Measurements from ENCODE around the gene MORN1. TPM values are rescaled to one million over a fixed set of nuclear protein-coding genes. Genes with fewer than 3 reads are reported as not detected.
A peak's percentile ranks its signal among the peaks of the same experiment; 100 is the strongest.
"Not testable (repeated sequence)": the region's sequence is repeated elsewhere in the genome, so short reads cannot be mapped to it uniquely, and the experiment has no call there.

MORN1 gene
- total and polyA plus RNA-seq, 10 of the 15 experiments (the other 5 are each of a cell fraction or from before 2014, with no cell fraction given), result 0.76 to 7.9 (median 5.5) TPM

- peak; percentile 21; the same call in 1 of the 2 replicates for TF ChIP-seq IRF3 (IDR thresholded peaks at IDR 0.05)
Observed at GRCh38 chr1:2391041-2391930, at the start of gene MORN1, which contains the start of gene RER1 (continued).

GRCh38 chr1:2440346-2440745 is 49.0 kb upstream of the MORN1 start:
- SMC1A ChIA-PET (ENCODE audit: uncharacterized antibody, unreplicated experiment); intact Hi-C loops (cut with micrococcal nuclease; ENCODE audit: unreplicated experiment); FAIRE-seq: not testable (repeated sequence)

GRCh38 chr1:2439369-2439768 is 48.0 kb upstream of the MORN1 start:
- FAIRE-seq, result no peak
- POLR2A ChIA-PET, result no interaction called here
- Histone ChIP-seq H4K20me1 (ENCODE audit: control insufficient read depth, insufficient read depth) (no peaks in the 10 kb centered on the region), H3K4me2 (ENCODE audit: control insufficient read depth, insufficient read depth) (peak overlapping the region; percentile 60), H3K9me3 (replicated peaks; ENCODE audit: control insufficient read depth, insufficient read depth, low read length) (no peaks in the 10 kb centered on the region), H2AFZ (ENCODE audit: control insufficient read depth, low read depth, low read length) (no peak overlapping the region), H3K27ac (ENCODE audit: control insufficient read depth, insufficient read depth) (no peak overlapping the region), H3K4me3 (no peak overlapping the region), H3K36me3 (ENCODE audit: control insufficient read depth in 2 of 2, insufficient read depth in 2 of 2, low read length in 1 of 2) (no peaks in the 10 kb centered on the region), H3K4me1 (ENCODE audit: control insufficient read depth, insufficient read depth, low read length) (peaks cover 11% of the 10 kb centered on the region), H3K9ac (ENCODE audit: control insufficient read depth, insufficient read depth, low read length) (no peak overlapping the region), H3K27me3 (replicated peaks in 1 of 2; ENCODE audit: control insufficient read depth in 2 of 2, insufficient read depth in 2 of 2, low read length in 1 of 2) (peaks cover 2 to 3% of the 10 kb centered on the region in 2 experiments; a peak in 3 of 4 replicates), H3K79me2 (ENCODE audit: control insufficient read depth, insufficient read depth, low read length) (no peaks in the 10 kb centered on the region)
- CTCF ChIA-PET, result no interaction called here
- ATAC-seq, result no peak; the same call in 2 of the 3 replicates
- BruUV-seq (replicated peaks), result no TSS peak
- 4% methylated on average over 15 of the region's 15 CpGs for WGBS (ENCODE audit: insufficient coverage, insufficient replicate concordance, low lambda C conversion rate, missing lambda C conversion rate)
- SMC1A ChIA-PET (ENCODE audit: uncharacterized antibody, unreplicated experiment), result no interaction called here
- in situ Hi-C loops (cut with MboI), result no loop called here
- RAD21 ChIA-PET (ENCODE audit: unreplicated experiment), result no interaction called here
- intact Hi-C loops (cut with micrococcal nuclease; ENCODE audit: unreplicated experiment), result no loop called here
- TF ChIP-seq RFX5 (IDR thresholded peaks at IDR 0.05; ENCODE audit: low read depth, low read length), result no peak
- 0 out of 2 replicates have a peak, but pooled peaks have one; percentile 30 for TF ChIP-seq MEF2A (IDR thresholded peaks at IDR 0.05; ENCODE audit: insufficient read depth, low read depth, low read length)
- TF ChIP-seq GATAD2B (conservative IDR thresholded peaks at IDR 0.05; ENCODE audit: low read depth), result no peak
- TF ChIP-seq BHLHE40 (IDR thresholded peaks at IDR 0.05; ENCODE audit: borderline replicate concordance in 1 of 2, low read depth in 2 of 2, low read length in 1 of 2), result peak; percentile 86 to 91
- DNase-seq (ENCODE audit: low read depth, low spot score), result peak; percentile 9

More at GRCh38 chr1:2440346-2440745, 49.0 kb upstream of the MORN1 start:
- RAD21 ChIA-PET (ENCODE audit: unreplicated experiment); H3K9ac ChIP-seq (ENCODE audit: control insufficient read depth, insufficient read depth, low read length); H3K4me3 ChIP-seq; H3K27me3 ChIP-seq (replicated peaks in 1 of 2; ENCODE audit: control insufficient read depth in 2 of 2, insufficient read depth in 2 of 2, low read length in 1 of 2); H3K36me3 ChIP-seq (ENCODE audit: control insufficient read depth in 2 of 2, insufficient read depth in 2 of 2, low read length in 1 of 2); DNase-seq (ENCODE audit: low read depth, low spot score); H4K20me1 ChIP-seq (ENCODE audit: control insufficient read depth, insufficient read depth); ATAC-seq; H3K27ac ChIP-seq (ENCODE audit: control insufficient read depth, insufficient read depth); BruUV-seq (replicated peaks); H3K4me2 ChIP-seq (ENCODE audit: control insufficient read depth, insufficient read depth); H3K79me2 ChIP-seq (ENCODE audit: control insufficient read depth, insufficient read depth, low read length); CTCF ChIA-PET; H3K9me3 ChIP-seq (replicated peaks; ENCODE audit: control insufficient read depth, insufficient read depth, low read length); H2AFZ ChIP-seq (ENCODE audit: control insufficient read depth, low read depth, low read length); POLR2A ChIA-PET; in situ Hi-C loops (cut with MboI): not testable (repeated sequence)
- H3K4me1 ChIP-seq (ENCODE audit: control insufficient read depth, insufficient read depth, low read length), result peaks cover 11% of the 10 kb centered on the region
- WGBS (ENCODE audit: insufficient coverage, insufficient replicate concordance, low lambda C conversion rate, missing lambda C conversion rate), result 86% methylated on average over 22 of the region's 23 CpGs

Data from GM12878 (cell line).